OCI-LY7 (cell line): ENCODE measurements around the gene GGCX.

Experiments
- EZH2phosphoT487 ChIP-seq: fragments of 200-600 bp; sonication (generic); IDR thresholded peaks from 2 replicates; pipeline ENCODE4 v1.6.1; 2018; ENCODE audit warnings: low read depth, borderline replicate concordance, mild to moderate bottlenecking, mixed run types, antibody characterized with exemption, low read length, moderate library complexity, mixed read lengths
- TF ChIP-seq, protein P1 (sequence below): fragments of 200-600 bp; sonication (generic); conservative IDR thresholded peaks from 2 replicates; pipeline ENCODE4 v1.5.1; 2014; ENCODE audit warnings: mild to moderate bottlenecking, antibody characterized with exemption, low read length, moderate library complexity, mixed read lengths

DNA sequence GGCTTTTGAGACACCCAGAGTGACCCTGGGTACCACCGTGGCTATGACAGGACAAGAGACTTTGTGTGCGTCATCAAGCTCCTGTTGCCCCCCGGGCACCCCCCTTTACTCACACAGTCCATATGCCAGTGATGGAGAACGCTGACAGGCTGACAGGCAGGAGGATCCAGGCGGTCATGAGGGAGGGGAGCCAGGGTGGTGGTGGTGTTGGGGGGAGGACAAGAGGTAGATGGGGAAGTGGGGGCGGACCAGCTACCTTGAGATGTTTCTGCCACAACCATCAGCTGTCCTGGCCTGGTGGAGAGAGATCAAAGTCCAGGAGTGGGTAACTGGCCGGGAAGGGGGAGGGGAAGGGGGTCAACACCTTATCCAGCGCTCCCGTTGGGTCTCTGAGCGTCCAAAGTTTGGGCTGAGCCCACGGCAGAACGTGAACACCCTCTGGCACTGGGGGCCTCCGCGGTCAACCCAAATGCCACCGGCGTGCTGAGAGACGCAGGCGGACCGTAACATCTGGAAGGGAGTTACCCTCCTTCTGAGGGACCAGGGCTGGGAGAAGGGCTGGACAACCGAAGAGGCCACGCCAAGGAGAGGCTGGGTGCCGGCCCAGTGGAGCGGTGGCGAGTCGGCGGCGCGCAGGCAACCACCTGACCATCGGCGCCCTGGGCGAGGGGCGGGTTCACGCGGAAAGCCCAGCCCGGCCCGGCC is 40.6 kb upstream of the GGCX start:
- TF ChIP-seq, protein P1, sequence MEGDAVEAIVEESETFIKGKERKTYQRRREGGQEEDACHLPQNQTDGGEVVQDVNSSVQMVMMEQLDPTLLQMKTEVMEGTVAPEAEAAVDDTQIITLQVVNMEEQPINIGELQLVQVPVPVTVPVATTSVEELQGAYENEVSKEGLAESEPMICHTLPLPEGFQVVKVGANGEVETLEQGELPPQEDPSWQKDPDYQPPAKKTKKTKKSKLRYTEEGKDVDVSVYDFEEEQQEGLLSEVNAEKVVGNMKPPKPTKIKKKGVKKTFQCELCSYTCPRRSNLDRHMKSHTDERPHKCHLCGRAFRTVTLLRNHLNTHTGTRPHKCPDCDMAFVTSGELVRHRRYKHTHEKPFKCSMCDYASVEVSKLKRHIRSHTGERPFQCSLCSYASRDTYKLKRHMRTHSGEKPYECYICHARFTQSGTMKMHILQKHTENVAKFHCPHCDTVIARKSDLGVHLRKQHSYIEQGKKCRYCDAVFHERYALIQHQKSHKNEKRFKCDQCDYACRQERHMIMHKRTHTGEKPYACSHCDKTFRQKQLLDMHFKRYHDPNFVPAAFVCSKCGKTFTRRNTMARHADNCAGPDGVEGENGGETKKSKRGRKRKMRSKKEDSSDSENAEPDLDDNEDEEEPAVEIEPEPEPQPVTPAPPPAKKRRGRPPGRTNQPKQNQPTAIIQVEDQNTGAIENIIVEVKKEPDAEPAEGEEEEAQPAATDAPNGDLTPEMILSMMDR, result no peak
- TF ChIP-seq EZH2phosphoT487, result no peak
